ENCODE results near the gene KPNB1. TPM values are rescaled to one million over a fixed set of nuclear protein-coding genes. Genes with fewer than 3 reads are reported as not detected.

KPNB1 gene
- total RNA-seq, 2 experiments from 2014 or later, result 232 to 453 TPM

DNA sequence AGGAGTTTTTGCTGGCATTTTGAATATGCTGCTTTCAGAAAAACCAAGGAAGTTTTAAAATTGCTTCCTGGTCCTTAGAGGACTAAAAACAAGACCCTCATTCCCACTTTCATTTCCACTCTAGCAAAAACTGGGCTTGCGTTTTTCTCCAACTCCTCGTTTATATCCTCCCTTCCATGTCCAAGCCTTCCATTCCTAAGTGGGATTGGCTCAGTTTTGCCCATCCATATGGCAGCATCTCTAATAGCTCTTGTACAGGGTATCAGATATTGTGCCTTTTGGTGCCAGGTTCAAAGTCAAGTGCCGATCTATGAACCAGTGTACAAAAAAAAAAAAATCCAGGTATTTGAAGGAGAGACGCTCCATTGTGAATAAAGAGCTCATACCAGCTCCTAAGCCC is 34.3 kb downstream of the KPNB1 start:
- Histone ChIP-seq H3K4me1 (ENCODE audit: insufficient read depth, low read length, poor library complexity, severe bottlenecking) (no peaks in the 10 kb centered on the region), H3K9me3 (ENCODE audit: low read length) (no peaks in the 10 kb centered on the region), H4K20me1 (ENCODE audit: insufficient read depth, low read length) (0 out of 2 replicates have a peak, but pooled peaks cover 8% of the 10 kb centered on the region), H2AFZ (ENCODE audit: low read length) (no peak overlapping the region), H3K9me2 (ENCODE audit: insufficient read depth, low read length) (no peaks in the 10 kb centered on the region), H3K36me3 (ENCODE audit: insufficient read depth, low read length) (peaks cover 84% of the 10 kb centered on the region), H3K79me2 (ENCODE audit: insufficient read depth, low read depth, low read length) (no peaks in the 10 kb centered on the region), H3K4me2 (ENCODE audit: low read length) (no peak overlapping the region), H3K4me3 (ENCODE audit: low read depth, low read length, poor library complexity, severe bottlenecking) (no peak overlapping the region), H3K27ac (ENCODE audit: low read depth, low read length, poor library complexity, severe bottlenecking) (no peak overlapping the region)
- no peak for DNase-seq (ENCODE audit: low spot score)
- intact Hi-C loops (cut with micrococcal nuclease; ENCODE audit: unreplicated experiment), result no loop called here
- BruUV-seq (replicated peaks), result no TSS peak
- CTCF ChIA-PET (ENCODE audit: unreplicated experiment), result no interaction called here
- TF ChIP-seq EZH2phosphoT487 (IDR thresholded peaks at IDR 0.05; ENCODE audit: borderline replicate concordance, low read depth, low read length), result no peak
- TF ChIP-seq, protein P1, sequence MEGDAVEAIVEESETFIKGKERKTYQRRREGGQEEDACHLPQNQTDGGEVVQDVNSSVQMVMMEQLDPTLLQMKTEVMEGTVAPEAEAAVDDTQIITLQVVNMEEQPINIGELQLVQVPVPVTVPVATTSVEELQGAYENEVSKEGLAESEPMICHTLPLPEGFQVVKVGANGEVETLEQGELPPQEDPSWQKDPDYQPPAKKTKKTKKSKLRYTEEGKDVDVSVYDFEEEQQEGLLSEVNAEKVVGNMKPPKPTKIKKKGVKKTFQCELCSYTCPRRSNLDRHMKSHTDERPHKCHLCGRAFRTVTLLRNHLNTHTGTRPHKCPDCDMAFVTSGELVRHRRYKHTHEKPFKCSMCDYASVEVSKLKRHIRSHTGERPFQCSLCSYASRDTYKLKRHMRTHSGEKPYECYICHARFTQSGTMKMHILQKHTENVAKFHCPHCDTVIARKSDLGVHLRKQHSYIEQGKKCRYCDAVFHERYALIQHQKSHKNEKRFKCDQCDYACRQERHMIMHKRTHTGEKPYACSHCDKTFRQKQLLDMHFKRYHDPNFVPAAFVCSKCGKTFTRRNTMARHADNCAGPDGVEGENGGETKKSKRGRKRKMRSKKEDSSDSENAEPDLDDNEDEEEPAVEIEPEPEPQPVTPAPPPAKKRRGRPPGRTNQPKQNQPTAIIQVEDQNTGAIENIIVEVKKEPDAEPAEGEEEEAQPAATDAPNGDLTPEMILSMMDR (conservative IDR thresholded peaks at IDR 0.05; ENCODE audit: low read length), result no peak
- POLR2A ChIA-PET, result interaction anchor here (0.7 to 1.1 kb wide), 2 partner anchors 9 to 20 kb away, joined by 3 to 4 read pairs; no protein-coding TSS in a partner anchor

DNA sequence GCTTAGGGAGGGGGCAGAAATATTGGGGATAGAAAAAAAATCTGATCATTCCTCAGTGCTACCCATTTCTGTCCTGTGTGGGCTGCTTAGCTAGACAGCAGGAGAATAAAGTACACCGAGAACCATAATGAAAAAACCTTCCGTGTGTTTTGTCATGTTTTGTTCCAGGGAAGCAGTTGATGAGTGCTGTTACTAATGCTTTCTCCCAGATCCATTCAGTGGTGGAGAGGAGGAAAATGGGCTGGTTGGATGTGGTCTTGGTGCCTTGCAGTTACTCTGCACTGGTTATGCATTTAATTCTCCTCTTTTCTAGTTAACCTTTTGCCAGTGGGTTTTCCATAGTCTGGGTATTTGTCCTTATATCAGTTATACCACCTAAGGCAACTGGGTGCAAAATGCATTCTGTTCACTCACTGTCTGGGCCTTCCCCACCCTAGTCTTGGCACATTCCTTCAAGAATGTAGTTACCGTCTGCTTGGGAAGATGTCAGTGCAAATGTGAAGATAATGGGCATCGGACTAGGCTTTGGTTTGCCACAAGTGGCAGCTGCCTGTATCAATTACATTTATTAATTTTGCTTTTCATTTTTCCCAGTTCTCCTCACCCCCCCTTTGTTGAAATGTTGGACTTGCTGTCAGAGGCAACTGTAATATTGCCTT is 34.9 kb downstream of the KPNB1 start:
- ChIA-PET CTCF (ENCODE audit: unreplicated experiment) (no interaction called here), POLR2A (interaction anchor here (0.7 to 1.1 kb wide), 2 partner anchors 8 to 20 kb away, joined by 3 to 4 read pairs; no protein-coding TSS in a partner anchor)
- H3K9me3 ChIP-seq (ENCODE audit: low read length), result no peaks in the 10 kb centered on the region
- DNase-seq (ENCODE audit: low spot score), result no peak
- H3K4me3 ChIP-seq (ENCODE audit: low read depth, low read length, poor library complexity, severe bottlenecking), result no peak overlapping the region
- no peak overlapping the region for H2AFZ ChIP-seq (ENCODE audit: low read length)
- H3K79me2 ChIP-seq (ENCODE audit: insufficient read depth, low read depth, low read length), result no peaks in the 10 kb centered on the region
- no peak overlapping the region for H3K4me2 ChIP-seq (ENCODE audit: low read length)
- H3K36me3 ChIP-seq (ENCODE audit: insufficient read depth, low read length), result peaks cover 78% of the 10 kb centered on the region
- no peak for TF ChIP-seq EZH2phosphoT487 (IDR thresholded peaks at IDR 0.05; ENCODE audit: borderline replicate concordance, low read depth, low read length)
- TF ChIP-seq, protein P1 (conservative IDR thresholded peaks at IDR 0.05; ENCODE audit: low read length), result no peak
- no peaks in the 10 kb centered on the region for H3K4me1 ChIP-seq (ENCODE audit: insufficient read depth, low read length, poor library complexity, severe bottlenecking)
- BruUV-seq (replicated peaks), result no TSS peak
- H3K27ac ChIP-seq (ENCODE audit: low read depth, low read length, poor library complexity, severe bottlenecking), result no peak overlapping the region
- H4K20me1 ChIP-seq (ENCODE audit: insufficient read depth, low read length), result 0 out of 2 replicates have a peak, but pooled peaks cover 8% of the 10 kb centered on the region
- H3K9me2 ChIP-seq (ENCODE audit: insufficient read depth, low read length), result no peaks in the 10 kb centered on the region
- intact Hi-C loops (cut with micrococcal nuclease; ENCODE audit: unreplicated experiment), result no loop called here

DNA sequence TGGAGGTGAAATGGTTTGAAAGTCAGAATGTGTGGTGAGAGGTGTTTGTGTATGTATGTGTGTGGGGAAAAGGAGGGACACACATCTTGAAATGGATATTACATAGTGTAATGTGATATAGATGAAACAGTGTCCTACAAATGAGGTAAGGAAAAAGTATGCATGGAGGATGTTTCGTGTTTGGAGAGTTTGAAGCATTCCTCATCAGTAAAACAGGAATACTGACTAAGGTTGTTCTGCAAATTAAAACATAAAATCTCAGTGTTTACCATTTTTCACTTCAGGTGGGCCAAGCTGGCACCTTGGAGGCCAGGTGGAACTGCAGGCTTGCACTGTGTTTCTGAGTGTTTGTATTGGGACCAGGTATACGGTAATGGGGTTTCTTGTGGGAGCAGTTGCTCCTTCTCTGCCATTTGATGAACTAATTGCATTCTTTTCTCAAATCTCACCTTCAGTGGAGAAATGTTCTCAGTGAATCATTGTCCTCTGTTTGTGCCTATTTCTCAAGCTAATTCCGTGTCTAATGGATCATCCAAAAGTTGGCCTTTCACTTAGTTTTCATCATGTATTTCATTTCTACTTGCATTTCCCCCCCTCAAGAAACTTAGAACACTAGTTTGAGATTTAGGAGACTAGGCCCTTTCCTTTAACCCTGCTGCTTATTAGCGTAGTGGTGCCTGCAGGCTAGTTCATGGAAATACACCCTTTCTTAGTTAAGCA is 36.0 kb downstream of the KPNB1 start:
- Histone ChIP-seq H3K4me1 (ENCODE audit: insufficient read depth, low read length, poor library complexity, severe bottlenecking) (no peaks in the 10 kb centered on the region), H3K4me2 (ENCODE audit: low read length) (no peak overlapping the region), H3K27ac (ENCODE audit: low read depth, low read length, poor library complexity, severe bottlenecking) (no peak overlapping the region), H3K4me3 (ENCODE audit: low read depth, low read length, poor library complexity, severe bottlenecking) (no peak overlapping the region), H2AFZ (ENCODE audit: low read length) (no peak overlapping the region), H3K9me2 (ENCODE audit: insufficient read depth, low read length) (no peaks in the 10 kb centered on the region), H3K36me3 (ENCODE audit: insufficient read depth, low read length) (peaks cover 67% of the 10 kb centered on the region), H3K9me3 (ENCODE audit: low read length) (no peaks in the 10 kb centered on the region), H4K20me1 (ENCODE audit: insufficient read depth, low read length) (0 out of 2 replicates have a peak, but pooled peaks cover 8% of the 10 kb centered on the region), H3K79me2 (ENCODE audit: insufficient read depth, low read depth, low read length) (no peaks in the 10 kb centered on the region)
- ChIA-PET POLR2A (no interaction called here), CTCF (ENCODE audit: unreplicated experiment) (no interaction called here)
- no TSS peak for BruUV-seq (replicated peaks)
- DNase-seq (ENCODE audit: low spot score), result no peak
- TF ChIP-seq EZH2phosphoT487 (IDR thresholded peaks at IDR 0.05; ENCODE audit: borderline replicate concordance, low read depth, low read length), result no peak
- TF ChIP-seq, protein P1 (conservative IDR thresholded peaks at IDR 0.05; ENCODE audit: low read length), result no peak
- intact Hi-C loops (cut with micrococcal nuclease; ENCODE audit: unreplicated experiment), result no loop called here
